C1 segment of cervical spinal cord (tissue), 14 donors: Measurements from ENCODE around the gene P4HA2.
"Not testable (repeated sequence)": the region's sequence is repeated elsewhere in the genome, so short reads cannot be mapped to it uniquely, and the experiment has no call there.

Source experiments
- DNase-seq, 14 donors: peaks; one replicate each; lab custom pipeline; 2025; lab: John Stamatoyannopoulos, UW

P4HA2 gene

GRCh38 chr5:132147663-132148062 lies 80.0 kb downstream of the P4HA2 start:
- no peak for DNase-seq

GRCh38 chr5:132145326-132145725 lies 82.3 kb downstream of the P4HA2 start:
- not testable (repeated sequence) for DNase-seq

- DNase-seq = no peak
These were observed 84.5 kb downstream of the P4HA2 start for GRCh38 chr5:132143148-132143547.

- no peak for DNase-seq
These were observed 85.2 kb downstream of the P4HA2 start for GRCh38 chr5:132142459-132142858.
